Esophagus muscularis mucosa (tissue), 3 donors: ENCODE data around the gene ANK3.

Source experiments
- POLR2A ChIP-seq: fragments of 450-650 bp; IDR thresholded peaks from one replicate; pipeline ENCODE4 v1.6.1; 2017; ENCODE audit warnings: antibody characterized with exemption, moderate library complexity, mild to moderate bottlenecking, low read depth
- TF ChIP-seq, protein P1 (sequence below), 3 experiments: fragments of 200-600 bp in 2 of 3; fragments of 450-650 bp in 1 of 3; sonication (generic) in 2 of 3; IDR thresholded peaks; one replicate each; pipeline ENCODE4 v1.5.1; 2017 to 2019; ENCODE audit warnings: antibody characterized with exemption in 3 of 3, mild to moderate bottlenecking in 2 of 3, moderate library complexity in 1 of 3

DNA sequence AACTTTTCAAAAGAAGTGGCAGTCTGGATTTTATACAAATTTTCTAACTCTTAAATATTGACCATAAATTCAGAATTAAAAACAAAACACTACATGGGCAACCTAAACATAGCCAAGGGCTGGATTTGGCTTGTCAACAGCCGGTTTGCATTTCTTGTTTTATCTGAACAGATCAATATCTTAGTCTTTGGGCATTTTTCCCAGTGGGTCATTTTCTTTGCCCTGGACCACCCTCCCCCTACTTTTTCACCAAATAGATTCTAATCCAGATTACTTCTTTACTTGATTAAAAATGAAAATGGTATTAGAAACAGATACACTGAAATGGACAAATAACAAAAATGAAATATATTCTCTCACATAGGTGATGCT, 189.0 kb downstream of the ANK3 start:
- TF ChIP-seq, protein P1, sequence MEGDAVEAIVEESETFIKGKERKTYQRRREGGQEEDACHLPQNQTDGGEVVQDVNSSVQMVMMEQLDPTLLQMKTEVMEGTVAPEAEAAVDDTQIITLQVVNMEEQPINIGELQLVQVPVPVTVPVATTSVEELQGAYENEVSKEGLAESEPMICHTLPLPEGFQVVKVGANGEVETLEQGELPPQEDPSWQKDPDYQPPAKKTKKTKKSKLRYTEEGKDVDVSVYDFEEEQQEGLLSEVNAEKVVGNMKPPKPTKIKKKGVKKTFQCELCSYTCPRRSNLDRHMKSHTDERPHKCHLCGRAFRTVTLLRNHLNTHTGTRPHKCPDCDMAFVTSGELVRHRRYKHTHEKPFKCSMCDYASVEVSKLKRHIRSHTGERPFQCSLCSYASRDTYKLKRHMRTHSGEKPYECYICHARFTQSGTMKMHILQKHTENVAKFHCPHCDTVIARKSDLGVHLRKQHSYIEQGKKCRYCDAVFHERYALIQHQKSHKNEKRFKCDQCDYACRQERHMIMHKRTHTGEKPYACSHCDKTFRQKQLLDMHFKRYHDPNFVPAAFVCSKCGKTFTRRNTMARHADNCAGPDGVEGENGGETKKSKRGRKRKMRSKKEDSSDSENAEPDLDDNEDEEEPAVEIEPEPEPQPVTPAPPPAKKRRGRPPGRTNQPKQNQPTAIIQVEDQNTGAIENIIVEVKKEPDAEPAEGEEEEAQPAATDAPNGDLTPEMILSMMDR (IDR thresholded peaks at IDR 0.05), result no peak
- no peak for TF ChIP-seq POLR2A
